NCI-H2107 (cell line): Measurements from ENCODE around the gene SLC27A6.

Experiments
- DNase-seq: peaks from one replicate; lab custom pipeline; 2025; lab: John Stamatoyannopoulos, UW

Gene SLC27A6

DNA sequence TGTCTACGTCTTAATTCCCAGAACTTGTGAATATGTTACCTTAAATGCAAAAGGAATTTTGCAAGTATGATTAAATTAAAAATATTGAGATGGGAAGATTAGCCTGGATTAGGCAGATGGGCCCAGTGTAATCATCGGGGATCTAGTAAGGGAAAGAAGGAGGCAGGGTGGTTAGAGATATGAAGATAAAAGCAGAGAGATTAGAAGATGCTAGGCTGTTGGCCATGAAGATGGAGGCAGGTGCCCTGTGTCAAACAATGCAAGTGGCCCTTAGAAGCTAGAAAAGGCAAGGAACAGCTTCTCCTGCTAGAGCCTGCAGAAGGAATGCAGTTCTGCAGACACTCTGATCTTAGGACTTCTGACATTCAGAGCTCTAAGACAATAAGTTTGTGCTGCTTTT, 100.4 kb downstream of the SLC27A6 start:
- no peak for DNase-seq

GRCh38 chr5:129067745-129068144, 102.5 kb downstream of the SLC27A6 start:
- DNase-seq, result no peak

GRCh38 chr5:129069292-129069691, 104.0 kb downstream of the SLC27A6 start:
- DNase-seq, result no peak

- DNase-seq, result no peak
Measured at GRCh38 chr5:129073111-129073510, 107.8 kb downstream of the SLC27A6 start.

GRCh38 chr5:129074903-129075302, 109.6 kb downstream of the SLC27A6 start:
- no peak for DNase-seq

DNA sequence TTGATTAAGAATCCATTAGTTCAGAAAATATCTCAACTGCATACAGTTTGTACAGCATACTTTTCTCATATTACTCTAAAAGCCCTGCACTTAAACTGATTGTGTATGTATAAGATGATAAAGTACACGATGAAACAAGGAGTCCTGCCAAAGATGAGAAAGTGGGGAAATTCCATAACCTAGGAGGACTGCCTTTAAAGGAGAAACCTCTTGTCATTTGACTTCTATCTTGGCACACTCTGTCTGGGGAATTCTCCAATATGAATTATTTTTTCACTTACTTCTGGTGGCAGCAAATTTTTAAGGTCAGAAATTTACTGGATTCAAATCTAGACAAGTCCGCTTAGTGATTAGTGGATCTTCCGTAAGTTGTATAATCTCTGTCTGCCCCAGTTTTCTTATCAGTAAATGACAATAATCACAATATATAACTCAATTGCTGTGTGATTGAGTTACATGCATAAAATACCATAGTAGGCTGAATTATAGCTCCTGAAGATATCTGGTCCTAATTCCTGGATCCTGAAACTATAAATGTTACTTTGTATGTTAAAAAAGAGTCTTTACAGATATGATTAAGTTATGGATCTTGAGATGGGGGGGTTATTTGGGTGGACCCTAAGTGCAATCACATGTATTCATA, 112.3 kb downstream of the SLC27A6 start:
- DNase-seq, result no peak

DNA sequence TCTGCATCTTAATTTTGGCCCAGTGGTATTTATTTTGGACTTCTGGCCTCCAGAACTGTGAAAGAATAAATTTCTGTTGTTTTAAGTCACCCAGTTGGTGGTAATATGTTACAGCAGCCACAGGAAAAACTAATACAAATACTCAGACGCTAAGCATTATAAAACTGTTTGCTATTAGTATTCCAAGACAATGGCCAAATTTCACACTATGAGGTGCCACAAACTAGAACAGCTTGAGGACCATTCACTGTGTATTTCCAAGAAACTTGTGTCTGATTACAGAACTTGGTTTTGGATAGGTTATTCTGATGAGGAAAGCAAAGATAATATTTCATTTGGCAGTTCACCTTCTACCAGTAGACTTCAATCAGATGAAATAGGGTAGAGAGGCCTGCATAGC, 113.0 kb downstream of the SLC27A6 start:
- DNase-seq, result no peak

GRCh38 chr5:129078660-129079059, 113.4 kb downstream of the SLC27A6 start:
- no peak for DNase-seq

- no peak for DNase-seq
Measured at GRCh38 chr5:129079496-129079895, 114.2 kb downstream of the SLC27A6 start.

- no peak for DNase-seq
Measured at GRCh38 chr5:129080766-129081165, 115.5 kb downstream of the SLC27A6 start.

- DNase-seq, result no peak
Measured at GRCh38 chr5:129082225-129083136, 117.2 kb downstream of the SLC27A6 start.
